KMS-11 (cell line): ENCODE results near the gene NUP188.

Experiments
- H2AFZ ChIP-seq: fragments of 200-600 bp; sonication (generic); 2 replicates; pipeline ENCODE4 v1.6.1; 2016; ENCODE audit warnings: antibody characterized with exemption, mixed run types, low read depth
- H3K27ac ChIP-seq: fragments of 200-600 bp; sonication (generic); 2 replicates; pipeline ENCODE4 v1.6.1; 2016; ENCODE audit warnings: mild to moderate bottlenecking, mixed run types
- H3K27me3 ChIP-seq: fragments of 200-600 bp; sonication (generic); 2 replicates; pipeline ENCODE4 v1.6.1; 2017; ENCODE audit warnings: mild to moderate bottlenecking, low read depth, mixed run types, moderate library complexity; ENCODE audit not compliant: insufficient read depth
- H3K36me3 ChIP-seq: fragments of 200-600 bp; sonication (generic); 2 replicates; pipeline ENCODE4 v1.6.1; 2017; ENCODE audit warnings: mild to moderate bottlenecking, mixed run types; ENCODE audit not compliant: insufficient read depth
- H3K4me1 ChIP-seq: fragments of 200-600 bp; sonication (generic); 2 replicates; pipeline ENCODE4 v1.6.1; 2016; ENCODE audit warnings: mild to moderate bottlenecking, low read depth, mixed run types; ENCODE audit not compliant: poor library complexity, severe bottlenecking
- H3K4me2 ChIP-seq: fragments of 200-600 bp; sonication (generic); 2 replicates; pipeline ENCODE4 v1.7.0; 2016; ENCODE audit warnings: mild to moderate bottlenecking, mixed run types
- H3K4me3 ChIP-seq: fragments of 200-600 bp; sonication (generic); IDR thresholded peaks from 2 replicates; pipeline ENCODE4 v1.6.1; 2017; ENCODE audit warnings: low read depth, low read length, mixed read lengths; ENCODE audit not compliant: insufficient read depth
- H3K79me2 ChIP-seq: fragments of 200-600 bp; sonication (generic); 2 replicates; pipeline ENCODE4 v1.6.1; 2016; ENCODE audit warnings: low read depth, mixed run types; ENCODE audit not compliant: insufficient read depth
- H3K9ac ChIP-seq: fragments of 200-600 bp; sonication (generic); 2 replicates; pipeline ENCODE4 v1.6.1; 2016; ENCODE audit warnings: mild to moderate bottlenecking, mixed run types
- H4K20me1 ChIP-seq: fragments of 200-600 bp; sonication (generic); 2 replicates; pipeline ENCODE4 v1.6.1; 2016; ENCODE audit warnings: mild to moderate bottlenecking, mixed run types; ENCODE audit not compliant: insufficient read depth
- CTCF ChIP-seq: fragments of 200-600 bp; sonication (generic); conservative IDR thresholded peaks from 2 replicates; pipeline ENCODE4 v1.6.1; 2017; ENCODE audit warnings: low read depth, mild to moderate bottlenecking, antibody characterized with exemption, low read length, moderate library complexity, mixed read lengths

Gene NUP188

GRCh38 chr9:128947527-128948301 is at the start of gene NUP188, which contains the start of gene DOLK:
NUP188 (plus strand) TSS chr9:128947699; CDS start chr9:128947720, 21 bp downstream.
DOLK (minus strand) TSS chr9:128947603; CDS start chr9:128947303, 300 bp downstream.
- Histone ChIP-seq H4K20me1 (0 out of 2 replicates have a peak, but pooled peaks cover 3% of the 10 kb centered on the region), H3K79me2 (peaks cover 12% of the 10 kb centered on the region; the same call in 1 of the 2 replicates), H3K4me3 (no peak within 1 kb of the TSS), H2AFZ (peak within 1 kb of the TSS; percentile 89), H3K9ac (peak within 1 kb of the TSS; percentile 65), H3K36me3 (no peaks in the 10 kb centered on the region), H3K4me2 (peak within 1 kb of the TSS; percentile 85), H3K27me3 (no peaks in the 10 kb centered on the region), H3K27ac (peak within 1 kb of the TSS; percentile 56), H3K4me1 (peaks cover 13% of the 10 kb centered on the region)
- no peak for TF ChIP-seq CTCF

GRCh38 chr9:128898382-128898781 is 49.1 kb upstream of the NUP188 start:
- H3K4me2 ChIP-seq: no peak overlapping the region

GRCh38 chr9:128898845-128899565 is 48.5 kb upstream of the NUP188 start:
- no peak overlapping the region for H3K4me2 ChIP-seq
- no peak overlapping the region for H2AFZ ChIP-seq
- H3K36me3 ChIP-seq: no peaks in the 10 kb centered on the region; the same call in 1 of the 2 replicates
- no peak overlapping the region for H3K27ac ChIP-seq
- H3K27me3 ChIP-seq: no peaks in the 10 kb centered on the region
- no peak for TF ChIP-seq CTCF
- H3K4me3 ChIP-seq: no peak overlapping the region
- H4K20me1 ChIP-seq: no peaks in the 10 kb centered on the region
- H3K9ac ChIP-seq: no peak overlapping the region
- H3K4me1 ChIP-seq: peaks cover 8% of the 10 kb centered on the region
- H3K79me2 ChIP-seq: no peaks in the 10 kb centered on the region

More at GRCh38 chr9:128898382-128898781, 49.1 kb upstream of the NUP188 start:
- Histone ChIP-seq H3K4me3 (no peak overlapping the region), H3K36me3 (no peaks in the 10 kb centered on the region; the same call in 1 of the 2 replicates), H4K20me1 (no peaks in the 10 kb centered on the region), H3K79me2 (no peaks in the 10 kb centered on the region), H3K27me3 (no peaks in the 10 kb centered on the region), H3K9ac (no peak overlapping the region), H3K4me1 (peaks cover 8% of the 10 kb centered on the region), H3K27ac (no peak overlapping the region), H2AFZ (no peak overlapping the region)
- no peak for TF ChIP-seq CTCF

- H3K4me2 ChIP-seq: no peak overlapping the region
- no peak overlapping the region for H2AFZ ChIP-seq
- H3K36me3 ChIP-seq: no peaks in the 10 kb centered on the region; the same call in 1 of the 2 replicates
- no peak overlapping the region for H3K4me3 ChIP-seq
- no peaks in the 10 kb centered on the region for H3K27me3 ChIP-seq
- no peak overlapping the region for H3K27ac ChIP-seq
- no peak for TF ChIP-seq CTCF
- H3K79me2 ChIP-seq: no peaks in the 10 kb centered on the region
- H3K9ac ChIP-seq: no peak overlapping the region
- H4K20me1 ChIP-seq: no peaks in the 10 kb centered on the region
- H3K4me1 ChIP-seq: peaks cover 3% of the 10 kb centered on the region
These were observed 47.8 kb upstream of the NUP188 start for GRCh38 chr9:128899566-128900322.
